Spleen (tissue), 11 donors: ENCODE data around the gene MORF4L1. TPM values are rescaled to one million over a fixed set of nuclear protein-coding genes. Genes with fewer than 3 reads are reported as not detected.

Source experiments
- DNase-seq: peaks from one replicate; pipeline ENCODE4 v3.0.0-alpha.2; 2020
- H3K27ac ChIP-seq, 8 donors: fragments of 200-600 bp; sonication (generic) in 7 of 8; 1 replicate in 4 of 8; 2 replicates in 4 of 8; pipeline versions ENCODE4 v1.5.0 to v1.8.0; 2016 to 2021; ENCODE audit warnings: inconsistent platforms in 4 of 8, mild to moderate bottlenecking in 4 of 8, moderate library complexity in 1 of 8
- H3K27me3 ChIP-seq, 7 donors: fragments of 200-600 bp; sonication (generic) in 6 of 7; replicated peaks in 1 of 7; 1 replicate in 4 of 7; 2 replicates in 3 of 7; pipeline versions ENCODE4 v1.5.0 to v1.8.0; 2016 to 2021; ENCODE audit warnings: inconsistent platforms in 3 of 7, mild to moderate bottlenecking in 1 of 7
- H3K36me3 ChIP-seq, 6 donors: fragments of 200-600 bp; sonication (generic) in 5 of 6; 1 replicate in 4 of 6; 2 replicates in 2 of 6; pipeline versions ENCODE4 v1.5.0 to v1.8.0; 2016 to 2021; ENCODE audit warnings: inconsistent platforms in 2 of 6
- H3K4me1 ChIP-seq, 6 donors: fragments of 200-600 bp; sonication (generic) in 5 of 6; 1 replicate in 3 of 6; 2 replicates in 3 of 6; pipeline versions ENCODE4 v1.5.0 to v1.8.0; 2016 to 2021; ENCODE audit warnings: inconsistent platforms in 3 of 6
- H3K4me3 ChIP-seq, 8 donors: fragments of 200-600 bp; sonication (generic) in 7 of 8; 1 replicate in 4 of 8; 2 replicates in 4 of 8; pipeline versions ENCODE4 v1.5.0 to v1.8.0; 2016 to 2021; ENCODE audit warnings: inconsistent platforms in 4 of 8, mild to moderate bottlenecking in 4 of 8, moderate library complexity in 2 of 8
- H3K9me3 ChIP-seq, 8 donors: fragments of 200-600 bp; sonication (generic) in 7 of 8; 1 replicate in 4 of 8; 2 replicates in 4 of 8; pipeline versions ENCODE4 v1.5.0 to v1.8.0; 2016 to 2021; ENCODE audit warnings: inconsistent platforms in 4 of 8
- CTCF ChIP-seq, 11 experiments: fragments of 200-600 bp in 7 of 11; fragments of 450-650 bp in 4 of 11; sonication (generic) in 4 of 11; IDR thresholded peaks in 8 of 11; conservative IDR thresholded peaks in 3 of 11; 1 replicate in 7 of 11; 2 replicates in 4 of 11; pipeline versions ENCODE4 v1.4.0 to v1.8.0; 2016 to 2021; ENCODE audit warnings: antibody characterized with exemption in 11 of 11, inconsistent platforms in 4 of 11, mild to moderate bottlenecking in 1 of 11
- POLR2A ChIP-seq, 3 donors: fragments of 450-650 bp; IDR thresholded peaks; one replicate each; pipeline ENCODE4 v1.5.1; 2017; ENCODE audit warnings: antibody characterized with exemption in 3 of 3, mild to moderate bottlenecking in 1 of 3
- POLR2AphosphoS5 ChIP-seq, 3 donors: sonication (generic); formaldehyde crosslinking; IDR thresholded peaks; one replicate each; pipeline ENCODE4 v1.5.1; 2017; ENCODE audit warnings: antibody characterized with exemption in 3 of 3
- WGBS, 5 donors: extraction: QIAGEN DNeasy Blood & Tissue Kit in 3 of 5; methylation state at CpG; one replicate each; pipeline versions ENCODE4 v1.1.5 to v1.1.7; 2013 to 2018; 5-methylcytosine and 5-hydroxymethylcytosine counted together
- intact Hi-C: fragments of 100-400 bp; cut with DNase I; formaldehyde crosslinking; loops from one replicate; pipeline ENCODE4 v1.15.0; 2023; ENCODE audit warnings: low total_unique reads
- polyA plus RNA-seq, 3 donors: library from polyadenylated mRNA; stranded (reverse); fragments of 200-250 nt; gene quantifications; one replicate each; pipeline ENCODE4 v1.2.1, GENCODE V29; 2013
- total RNA-seq, 7 donors: library from RNA; depleted of rRNA in 3 of 7; stranded (reverse); fragments of >200 nt in 3 of 7; fragmentation: NEBNext Ultra II Directional in 4 of 7; extraction: Animal tissue kit (Norgen Biotek cat#: 25700) in 4 of 7; gene quantifications; one replicate each; pipeline versions ENCODE4 v1.1.0 to v1.2.1, GENCODE V29; 2016 to 2021
- donor health status: healthy with polysubstance abuse.
- donor health status: DM: no; HTN: no; CAD: no; lungs with moderate emphysema.
- donor health status: DM: no; HTN: no; CAD: no.
- donor health status: Bipolar disorder and iron deficiency.
- donor health status: healthy.
- donor health status: DM: no; HTN: no; CAD: no.
- donor health status: DM: yes; HTN: yes; CAD: no.

The MORF4L1 gene
- total and polyA plus RNA-seq, 10 donors, result 105 to 271 (median 213) TPM

- DNase-seq, result no peak
- H3K36me3 ChIP-seq, result peaks cover 0 to 50% (median 15%) of the 10 kb centered on the region in 6 donors
- TF ChIP-seq POLR2A (IDR thresholded peaks at IDR 0.05) (no peak), CTCF (IDR thresholded peaks at IDR 0.05 in 8 of 11, conservative IDR thresholded peaks at IDR 0.05 in 3 of 11) (no peak), POLR2AphosphoS5 (IDR thresholded peaks at IDR 0.05) (no peak)
- intact Hi-C loops, result no loop called here
- H3K4me1 ChIP-seq, result peaks cover 49 to 98% (median 85%) of the 10 kb centered on the region in 6 donors
- no peaks in the 10 kb centered on the region for H3K27me3 ChIP-seq
- H3K9me3 ChIP-seq, result no peaks in the 10 kb centered on the region
- peak overlapping the region in 2 of 8 donors; percentile 1 to 15 for H3K27ac ChIP-seq
- peak overlapping the region in 1 of 8 donors; percentile 70 for H3K4me3 ChIP-seq
- WGBS, 5 donors, result 33 to 62% (median 36%) methylated on average over 1 of the region's 1 CpG
Observed at GRCh38 chr15:78878356-78878755, 5.7 kb downstream of the MORF4L1 start.

GRCh38 chr15:78879517-78880241 is 7.0 kb downstream of the MORF4L1 start:
- peaks cover 0 to 63% (median 22%) of the 10 kb centered on the region in 6 donors for H3K36me3 ChIP-seq
- DNase-seq, result no peak
- no peaks in the 10 kb centered on the region for H3K9me3 ChIP-seq
- H3K27ac ChIP-seq, result peak overlapping the region in 4 of 8 donors; percentile 4 to 32 (median 8)
- peaks cover 50 to 100% (median 94%) of the 10 kb centered on the region in 6 donors for H3K4me1 ChIP-seq
- no peak for TF ChIP-seq CTCF (IDR thresholded peaks at IDR 0.05 in 8 of 11, conservative IDR thresholded peaks at IDR 0.05 in 3 of 11)
- no peaks in the 10 kb centered on the region for H3K27me3 ChIP-seq
- intact Hi-C loops, result no loop called here
- WGBS, 5 donors, result 34 to 54% (median 47%) methylated on average over 6 of the region's 6 CpGs
- peak overlapping the region in 1 of 8 donors; percentile 27 for H3K4me3 ChIP-seq

- no peak for DNase-seq
Observed at GRCh38 chr15:78880242-78880533, 7.5 kb downstream of the MORF4L1 start.

More at GRCh38 chr15:78880242-78880533, 7.5 kb downstream of the MORF4L1 start:
- H3K27ac ChIP-seq, result no peak overlapping the region
- no peak overlapping the region for H3K4me3 ChIP-seq
- H3K27me3 ChIP-seq, result no peaks in the 10 kb centered on the region
- peaks cover 50 to 100% (median 93%) of the 10 kb centered on the region in 6 donors for H3K4me1 ChIP-seq
- intact Hi-C loops, result no loop called here
- TF ChIP-seq CTCF (IDR thresholded peaks at IDR 0.05 in 8 of 11, conservative IDR thresholded peaks at IDR 0.05 in 3 of 11), result no peak
- TF ChIP-seq POLR2A (IDR thresholded peaks at IDR 0.05), result no peak
- no peak for TF ChIP-seq POLR2AphosphoS5 (IDR thresholded peaks at IDR 0.05)
- H3K36me3 ChIP-seq, result peaks cover 0 to 68% (median 24%) of the 10 kb centered on the region in 6 donors
- H3K9me3 ChIP-seq, result no peaks in the 10 kb centered on the region
